Smooth muscle cell (in vitro differentiated cells): Measurements from ENCODE around the gene ILKAP. TPM values are rescaled to one million over a fixed set of nuclear protein-coding genes. Genes with fewer than 3 reads are reported as not detected.

Experiments used
- DNase-seq: peaks from one replicate; lab custom pipeline; 2025; ENCODE audit not compliant: unreplicated experiment; lab: John Stamatoyannopoulos, UW
- H2AFZ ChIP-seq: fragments of 200-600 bp; sonication (generic); 2 replicates; pipeline ENCODE4 v1.6.0; 2016; ENCODE audit warnings: antibody characterized with exemption, low read depth, mild to moderate bottlenecking
- H3F3A ChIP-seq: fragments of 200-600 bp; sonication (generic); 2 replicates; pipeline ENCODE4 v1.6.0; 2017; ENCODE audit warnings: antibody characterized with exemption, low read depth
- H3K27ac ChIP-seq: fragments of 200-600 bp; sonication (generic); 2 replicates; pipeline ENCODE4 v1.5.1; 2016; ENCODE audit warnings: low read depth, mild to moderate bottlenecking
- H3K27me3 ChIP-seq: fragments of 200-600 bp; sonication (generic); 2 replicates; pipeline ENCODE4 v1.6.1; 2016; ENCODE audit warnings: low read depth, mild to moderate bottlenecking
- H3K36me3 ChIP-seq: fragments of 200-600 bp; sonication (generic); 2 replicates; pipeline ENCODE4 v1.5.1; 2016; ENCODE audit warnings: low read depth
- H3K4me1 ChIP-seq: fragments of 200-600 bp; sonication (generic); 2 replicates; pipeline ENCODE4 v1.5.1; 2016; ENCODE audit warnings: low read depth
- H3K4me2 ChIP-seq: fragments of 200-600 bp; sonication (generic); 2 replicates; pipeline ENCODE4 v1.6.0; 2016; ENCODE audit warnings: mild to moderate bottlenecking
- H3K4me3 ChIP-seq: fragments of 200-600 bp; sonication (generic); 2 replicates; pipeline ENCODE4 v1.5.1; 2016; ENCODE audit warnings: mild to moderate bottlenecking
- H3K79me2 ChIP-seq: fragments of 200-600 bp; sonication (generic); 2 replicates; pipeline ENCODE4 v1.6.0; 2016; ENCODE audit warnings: low read depth, mild to moderate bottlenecking
- H3K9ac ChIP-seq: fragments of 200-600 bp; sonication (generic); 2 replicates; pipeline ENCODE4 v1.6.0; 2016; ENCODE audit warnings: low read depth
- H3K9me3 ChIP-seq: fragments of 200-600 bp; sonication (generic); replicated peaks from 2 replicates; pipeline ENCODE4 v1.5.1; 2016; ENCODE audit warnings: low read depth
- H4K20me1 ChIP-seq: fragments of 200-600 bp; sonication (generic); 2 replicates; pipeline ENCODE4 v1.6.0; 2016; ENCODE audit warnings: low read depth
- CTCF ChIP-seq: fragments of 200-600 bp; sonication (generic); IDR thresholded peaks from 2 replicates; pipeline ENCODE4 v1.5.1; 2017; ENCODE audit warnings: borderline replicate concordance, mild to moderate bottlenecking, antibody characterized with exemption; ENCODE audit not compliant: insufficient read depth, poor library complexity, severe bottlenecking
- WGBS: methylation state at CpG from one replicate; pipeline ENCODE4 v1.1.7; 2016; ENCODE audit warnings: low lambda C conversion rate; 5-methylcytosine and 5-hydroxymethylcytosine counted together
- polyA plus RNA-seq: library from polyadenylated mRNA; unstranded; fragments of >200 nt; fragmentation: Nextera tagmentation; extraction: Ambion mirVana; gene quantifications from 2 replicates; pipeline ENCODE4 v1.2.1, GENCODE V29; 2016
- total RNA-seq: library from RNA; depleted of rRNA; stranded (reverse); fragments of >200 nt; gene quantifications from 2 replicates; pipeline ENCODE4 v1.2.3, GENCODE V29; 2014

The ILKAP gene
- total and polyA plus RNA-seq, 2 experiments from 2014 or later = 12.0 to 21.9 TPM

GRCh38 chr2:238167344-238167715 lies 36.2 kb downstream of the ILKAP start:
- no peak for TF ChIP-seq CTCF
- Histone ChIP-seq H3K79me2 (no peaks in the 10 kb centered on the region), H3K27ac (no peak overlapping the region), H3K4me2 (no peak overlapping the region), H4K20me1 (no peaks in the 10 kb centered on the region), H3K9ac (no peak overlapping the region), H3K36me3 (no peaks in the 10 kb centered on the region), H3K9me3 (no peaks in the 10 kb centered on the region), H3K4me1 (peaks cover 5% of the 10 kb centered on the region), H3K4me3 (no peak overlapping the region), H3K27me3 (peaks cover 31% of the 10 kb centered on the region), H3F3A (peaks cover 8% of the 10 kb centered on the region), H2AFZ (no peak overlapping the region)
- 94% methylated on average over 7 of the region's 7 CpGs for WGBS
- no peak for DNase-seq

- Histone ChIP-seq H3K9me3 (no peaks in the 10 kb centered on the region), H2AFZ (no peak overlapping the region), H3K79me2 (no peaks in the 10 kb centered on the region), H3K4me3 (no peak overlapping the region), H3F3A (peaks cover 8% of the 10 kb centered on the region), H3K27me3 (peaks cover 38% of the 10 kb centered on the region), H4K20me1 (no peaks in the 10 kb centered on the region), H3K4me2 (no peak overlapping the region), H3K27ac (no peak overlapping the region), H3K36me3 (no peaks in the 10 kb centered on the region), H3K9ac (no peak overlapping the region), H3K4me1 (peaks cover 5% of the 10 kb centered on the region)
- 96% methylated on average over 24 of the region's 24 CpGs for WGBS
- no peak for TF ChIP-seq CTCF
- no peak for DNase-seq
These were observed 36.8 kb downstream of the ILKAP start for GRCh38 chr2:238166391-238167343.

- WGBS = 95% methylated on average over 11 of the region's 12 CpGs
- Histone ChIP-seq H3K4me1 (peaks cover 5% of the 10 kb centered on the region), H3K4me3 (no peak overlapping the region), H3K27ac (no peak overlapping the region), H3K9ac (no peak overlapping the region), H3K4me2 (no peak overlapping the region), H2AFZ (no peak overlapping the region), H3K9me3 (no peaks in the 10 kb centered on the region), H3K36me3 (no peaks in the 10 kb centered on the region), H3K27me3 (peaks cover 47% of the 10 kb centered on the region), H4K20me1 (no peaks in the 10 kb centered on the region), H3K79me2 (no peaks in the 10 kb centered on the region), H3F3A (peaks cover 4% of the 10 kb centered on the region)
- DNase-seq = no peak
- no peak for TF ChIP-seq CTCF
These were observed 38.1 kb downstream of the ILKAP start for GRCh38 chr2:238165288-238165921.
